Measurements from ENCODE around the gene MT1B. TPM values are rescaled to one million over a fixed set of nuclear protein-coding genes. Genes with fewer than 3 reads are reported as not detected.

Gene MT1B
- total and polyA plus RNA-seq, 2 donors from 2014 or later: not detected

DNA sequence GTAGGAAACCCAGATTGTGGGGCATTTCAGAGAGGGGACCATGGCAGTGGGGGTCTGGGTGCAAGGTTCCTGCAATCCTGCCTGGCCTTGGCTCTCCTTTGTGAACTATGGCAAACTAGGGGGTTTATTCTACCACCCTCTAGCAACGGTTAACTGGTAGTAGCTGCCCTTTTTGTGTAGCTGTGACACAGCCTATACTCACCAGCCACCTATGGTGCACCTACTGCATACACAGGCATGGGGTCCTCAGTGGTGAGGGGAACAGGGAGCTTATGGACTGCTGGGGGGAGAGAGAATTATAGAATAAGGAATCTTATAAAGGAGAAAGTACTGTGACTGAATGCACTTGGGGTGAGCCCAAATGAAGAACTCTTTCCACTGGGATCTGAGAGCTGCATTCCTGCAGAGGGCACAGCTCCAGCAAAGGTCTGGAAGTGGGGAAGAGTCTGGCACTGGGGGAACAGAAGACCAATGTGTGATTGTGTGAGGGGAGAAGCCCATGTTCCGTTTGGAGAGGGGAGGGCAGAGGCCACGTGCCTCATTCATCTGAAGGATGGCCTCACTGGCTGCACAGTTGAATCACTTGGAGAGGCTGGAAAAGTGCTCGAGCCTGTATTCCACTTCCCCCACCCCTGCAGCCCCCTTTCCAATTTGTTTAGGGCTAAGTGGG lies 32.7 kb downstream of the MT1B start:
- Histone ChIP-seq H3K4me3 (ENCODE audit: low read length in 3 of 3) (peak overlapping the region in 2 of 3 donors; percentile 91 to 94), H3K36me3 (ENCODE audit: control insufficient read depth in 2 of 3, insufficient read depth in 3 of 3, low read length in 3 of 3) (no peaks in the 10 kb centered on the region), H3K9me3 (ENCODE audit: control insufficient read depth in 2 of 3, insufficient read depth in 1 of 3, low read length in 3 of 3) (no peaks in the 10 kb centered on the region), H3K4me1 (ENCODE audit: control insufficient read depth in 2 of 3, insufficient read depth in 2 of 3, low read depth in 1 of 3, low read length in 3 of 3) (peaks cover 0 to 9% (median 5%) of the 10 kb centered on the region in 3 donors), H3K27me3 (ENCODE audit: control insufficient read depth, insufficient read depth, low read length) (no peaks in the 10 kb centered on the region), H3K27ac (ENCODE audit: low read depth in 2 of 2, low read length in 2 of 2) (no peak overlapping the region), H3K9ac (ENCODE audit: low read length in 3 of 3) (no peak overlapping the region)
- TF ChIP-seq, protein P1, sequence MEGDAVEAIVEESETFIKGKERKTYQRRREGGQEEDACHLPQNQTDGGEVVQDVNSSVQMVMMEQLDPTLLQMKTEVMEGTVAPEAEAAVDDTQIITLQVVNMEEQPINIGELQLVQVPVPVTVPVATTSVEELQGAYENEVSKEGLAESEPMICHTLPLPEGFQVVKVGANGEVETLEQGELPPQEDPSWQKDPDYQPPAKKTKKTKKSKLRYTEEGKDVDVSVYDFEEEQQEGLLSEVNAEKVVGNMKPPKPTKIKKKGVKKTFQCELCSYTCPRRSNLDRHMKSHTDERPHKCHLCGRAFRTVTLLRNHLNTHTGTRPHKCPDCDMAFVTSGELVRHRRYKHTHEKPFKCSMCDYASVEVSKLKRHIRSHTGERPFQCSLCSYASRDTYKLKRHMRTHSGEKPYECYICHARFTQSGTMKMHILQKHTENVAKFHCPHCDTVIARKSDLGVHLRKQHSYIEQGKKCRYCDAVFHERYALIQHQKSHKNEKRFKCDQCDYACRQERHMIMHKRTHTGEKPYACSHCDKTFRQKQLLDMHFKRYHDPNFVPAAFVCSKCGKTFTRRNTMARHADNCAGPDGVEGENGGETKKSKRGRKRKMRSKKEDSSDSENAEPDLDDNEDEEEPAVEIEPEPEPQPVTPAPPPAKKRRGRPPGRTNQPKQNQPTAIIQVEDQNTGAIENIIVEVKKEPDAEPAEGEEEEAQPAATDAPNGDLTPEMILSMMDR (IDR thresholded peaks at IDR 0.05; ENCODE audit: borderline replicate concordance, extremely low read depth, insufficient read depth): no peak
- FAIRE-seq (no peak), DNase-seq (no peak)
- intact Hi-C loops (cut with DNase I): loop anchor here (10.0 kb wide), 1 partner anchor 80 kb away; the partner anchor contains the start of gene MT2A

DNA sequence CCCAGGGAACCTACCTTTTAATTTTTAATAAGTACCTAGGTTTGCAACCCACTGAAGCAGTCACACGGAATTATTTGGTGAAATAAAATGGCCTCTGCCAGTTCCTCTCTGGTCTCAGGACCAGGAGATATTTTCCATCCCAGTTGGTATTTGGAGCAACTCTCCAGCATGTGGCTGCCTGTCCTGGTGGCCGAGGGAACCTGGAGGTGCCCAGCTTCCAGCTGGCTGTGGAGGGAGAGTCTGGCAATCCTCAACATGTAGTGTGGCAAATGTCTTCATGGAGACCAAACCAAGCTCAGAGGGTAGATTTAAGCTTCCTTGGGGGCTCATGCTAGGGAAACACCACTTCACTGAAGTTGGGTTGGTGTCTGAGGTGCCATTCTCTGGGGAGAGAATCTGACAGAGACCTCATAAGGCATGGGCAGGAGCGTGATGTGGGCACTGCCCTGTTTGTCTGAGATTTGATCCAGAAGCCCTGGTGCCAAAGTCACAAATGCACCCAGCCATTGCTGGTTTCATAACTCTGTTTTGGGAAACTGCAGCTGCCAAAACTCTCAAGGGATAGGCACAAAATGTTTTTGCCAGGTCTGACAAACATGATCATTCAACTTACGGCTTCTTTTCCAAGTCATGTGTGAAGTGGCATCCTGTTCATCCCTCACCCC lies 33.4 kb downstream of the MT1B start:
- TF ChIP-seq, protein P1 (IDR thresholded peaks at IDR 0.05; ENCODE audit: borderline replicate concordance, extremely low read depth, insufficient read depth): no peak
- no peaks in the 10 kb centered on the region for H3K27me3 ChIP-seq (ENCODE audit: control insufficient read depth, insufficient read depth, low read length)
- no peaks in the 10 kb centered on the region for H3K36me3 ChIP-seq (ENCODE audit: control insufficient read depth in 2 of 3, insufficient read depth in 3 of 3, low read length in 3 of 3)
- no peak for FAIRE-seq
- intact Hi-C loops (cut with DNase I): loop anchor here (10.0 kb wide), 1 partner anchor 80 kb away; the partner anchor contains the start of gene MT2A
- H3K9me3 ChIP-seq (ENCODE audit: control insufficient read depth in 2 of 3, insufficient read depth in 1 of 3, low read length in 3 of 3): no peaks in the 10 kb centered on the region
- peak overlapping the region in 1 of 3 donors; percentile 91 for H3K4me3 ChIP-seq (ENCODE audit: low read length in 3 of 3)
- no peak overlapping the region for H3K9ac ChIP-seq (ENCODE audit: low read length in 3 of 3)
- peaks cover 0 to 9% (median 5%) of the 10 kb centered on the region in 3 donors for H3K4me1 ChIP-seq (ENCODE audit: control insufficient read depth in 2 of 3, insufficient read depth in 2 of 3, low read depth in 1 of 3, low read length in 3 of 3)
- DNase-seq: no peak
- peak overlapping the region in 1 of 2 donors; percentile 28 for H3K27ac ChIP-seq (ENCODE audit: low read depth in 2 of 2, low read length in 2 of 2)

DNA sequence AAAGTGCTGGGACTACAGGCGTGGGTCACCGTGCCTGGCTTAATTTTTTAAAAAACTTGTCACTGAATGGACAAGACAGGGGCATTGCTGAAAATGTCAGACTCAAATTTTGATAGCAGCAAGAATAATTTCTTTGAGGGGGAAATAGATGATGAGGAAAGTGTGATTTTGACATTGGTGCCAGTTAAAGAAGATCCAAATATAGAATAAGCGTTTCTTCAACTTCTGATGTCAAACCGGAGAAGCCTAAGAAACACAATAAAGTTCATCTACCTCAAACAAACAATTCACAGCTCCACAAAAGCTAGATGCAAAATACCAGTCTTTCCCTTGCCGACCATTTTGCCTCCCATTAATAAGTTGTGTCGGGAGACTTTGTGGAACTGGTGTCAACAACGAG lies 35.1 kb downstream of the MT1B start:
- no peak overlapping the region for H3K9ac ChIP-seq (ENCODE audit: low read length in 3 of 3)
- H3K27me3 ChIP-seq (ENCODE audit: control insufficient read depth, insufficient read depth, low read length): no peaks in the 10 kb centered on the region
- TF ChIP-seq, protein P1 (IDR thresholded peaks at IDR 0.05; ENCODE audit: borderline replicate concordance, extremely low read depth, insufficient read depth): no peak
- no peak overlapping the region for H3K4me3 ChIP-seq (ENCODE audit: low read length in 3 of 3)
- peaks cover 0 to 9% (median 5%) of the 10 kb centered on the region in 3 donors for H3K4me1 ChIP-seq (ENCODE audit: control insufficient read depth in 2 of 3, insufficient read depth in 2 of 3, low read depth in 1 of 3, low read length in 3 of 3)
- no peaks in the 10 kb centered on the region for H3K36me3 ChIP-seq (ENCODE audit: control insufficient read depth in 2 of 3, insufficient read depth in 3 of 3, low read length in 3 of 3)
- no peak for FAIRE-seq
- H3K9me3 ChIP-seq (ENCODE audit: control insufficient read depth in 2 of 3, insufficient read depth in 1 of 3, low read length in 3 of 3): peaks cover 0 to 1% (median 0%) of the 10 kb centered on the region in 3 donors
- DNase-seq: no peak
- intact Hi-C loops (cut with DNase I): loop anchor here (10.0 kb wide), 1 partner anchor 82 kb away; the partner anchor contains the start of gene MT2A
- no peak overlapping the region for H3K27ac ChIP-seq (ENCODE audit: low read depth in 2 of 2, low read length in 2 of 2)

All from kidney (tissue), 14 donors.